HepG2 (cell line): ENCODE results near the gene VPS25. TPM values are rescaled to one million over a fixed set of nuclear protein-coding genes. Genes with fewer than 3 reads are reported as not detected.
A peak's percentile ranks its signal among the peaks of the same experiment; 100 is the strongest.

Experiments
- FIP1L1 ChIP-seq: fragments of 200-400 bp; formaldehyde crosslinking; IDR thresholded peaks from 2 replicates; pipeline ENCODE4 v1.6.1; 2018; ENCODE audit warnings: low read depth, mild to moderate bottlenecking, low read length, moderate library complexity, borderline replicate concordance; ENCODE audit not compliant: insufficient read depth
- HOXA7 ChIP-seq: sonication (generic); formaldehyde crosslinking; IDR thresholded peaks from 2 replicates; pipeline ENCODE4 v1.8.1; 2022; ENCODE audit warnings: mild to moderate bottlenecking, missing genetic modification reagents, moderate library complexity
- ISX ChIP-seq: sonication (generic); formaldehyde crosslinking; conservative IDR thresholded peaks from 2 replicates; pipeline ENCODE4 v1.5.0; 2020; ENCODE audit warnings: missing genetic modification reagents
- PRDM15 ChIP-seq: sonication (generic); formaldehyde crosslinking; IDR thresholded peaks from 2 replicates; pipeline ENCODE4 v1.4.0; 2020; ENCODE audit warnings: missing genetic modification reagents
- RFXANK ChIP-seq: IDR thresholded peaks from 2 replicates; pipeline ENCODE4 v1.6.1; 2016
- SETDB1 ChIP-seq: sonication (generic); formaldehyde crosslinking; IDR thresholded peaks from 2 replicates; pipeline ENCODE4 v1.5.1; 2020; ENCODE audit warnings: missing genetic modification reagents, mild to moderate bottlenecking, borderline replicate concordance
- SMARCC2 ChIP-seq: fragments of 450-650 bp; IDR thresholded peaks from 2 replicates; pipeline ENCODE4 v1.6.1; 2017; ENCODE audit warnings: antibody characterized with exemption, mild to moderate bottlenecking
- TBX2 ChIP-seq: sonication (generic); formaldehyde crosslinking; IDR thresholded peaks from 2 replicates; pipeline ENCODE4 v1.5.0; 2020; ENCODE audit warnings: missing genetic modification reagents, mild to moderate bottlenecking, borderline replicate concordance
- ZC3H4 ChIP-seq: sonication (generic); formaldehyde crosslinking; IDR thresholded peaks from 2 replicates; pipeline ENCODE4 v1.4.0; 2020; ENCODE audit warnings: missing genetic modification reagents, borderline replicate concordance
- ZNF333 ChIP-seq: sonication (generic); formaldehyde crosslinking; IDR thresholded peaks from 2 replicates; pipeline ENCODE4 v1.4.0; 2020; ENCODE audit warnings: mild to moderate bottlenecking, missing genetic modification reagents, borderline replicate concordance
- ZNF33A ChIP-seq: sonication (generic); formaldehyde crosslinking; IDR thresholded peaks from 2 replicates; pipeline ENCODE4 v1.5.1; 2020; ENCODE audit warnings: missing genetic modification reagents, mild to moderate bottlenecking, moderate library complexity, borderline replicate concordance
- ZNF350 ChIP-seq: sonication (generic); formaldehyde crosslinking; IDR thresholded peaks from 2 replicates; pipeline ENCODE4 v1.4.0; 2020; ENCODE audit warnings: mild to moderate bottlenecking, low read depth, missing genetic modification reagents, borderline replicate concordance
- ZNF781 ChIP-seq: sonication (generic); formaldehyde crosslinking; IDR thresholded peaks from 2 replicates; pipeline ENCODE4 v1.5.1; 2020; ENCODE audit warnings: borderline replicate concordance, mild to moderate bottlenecking, missing genetic modification reagents; ENCODE audit errors: not compliant biosample characterization
- ZNF883 ChIP-seq: sonication (generic); formaldehyde crosslinking; IDR thresholded peaks from 2 replicates; pipeline ENCODE4 v1.5.1; 2020; ENCODE audit warnings: mild to moderate bottlenecking, missing genetic modification reagents; ENCODE audit errors: not compliant biosample characterization
- polyA plus RNA-seq, 8 experiments: library from polyadenylated mRNA; depleted of rRNA in 3 of 8; stranded (reverse) in 7 of 8; unstranded in 1 of 8; fragments of >200 nt; fragmentation: Illumina TruSeq in 4 of 8; extraction: Trizol in 4 of 8; gene quantifications; 2 replicates each; pipeline versions ENCODE4 v1.2.1 to v1.2.3, GENCODE V29; 2011 to 2016; ENCODE audit warnings: low read depth in 4 of 8, missing spikeins in 1 of 8, mixed read lengths in 1 of 8; ENCODE audit not compliant: insufficient read depth in 1 of 8
- total RNA-seq, 5 experiments: library from RNA; depleted of rRNA; stranded (reverse); fragments of >200 nt; fragmentation: Illumina TruSeq; extraction: Trizol; gene quantifications; 2 replicates each; pipeline ENCODE4 v1.2.3, GENCODE V29; 2016; ENCODE audit warnings: low read depth in 1 of 5
- TF ChIP-seq, protein P1 (sequence below): sonication (generic); formaldehyde crosslinking; IDR thresholded peaks from 2 replicates; pipeline ENCODE4 v1.8.1; 2023; ENCODE audit warnings: mild to moderate bottlenecking, moderate library complexity, missing genetic modification reagents
- TF ChIP-seq, protein P2 (sequence below): IDR thresholded peaks from 2 replicates; pipeline ENCODE4 v1.6.1; 2018; ENCODE audit warnings: missing genetic modification reagents, mild to moderate bottlenecking, missing compliant biosample characterization

Gene VPS25
- total and polyA plus RNA-seq, 2 of the 13 experiments (the other 11 are each of a cell fraction or from before 2014, with no cell fraction given), result 161 to 249 TPM

DNA sequence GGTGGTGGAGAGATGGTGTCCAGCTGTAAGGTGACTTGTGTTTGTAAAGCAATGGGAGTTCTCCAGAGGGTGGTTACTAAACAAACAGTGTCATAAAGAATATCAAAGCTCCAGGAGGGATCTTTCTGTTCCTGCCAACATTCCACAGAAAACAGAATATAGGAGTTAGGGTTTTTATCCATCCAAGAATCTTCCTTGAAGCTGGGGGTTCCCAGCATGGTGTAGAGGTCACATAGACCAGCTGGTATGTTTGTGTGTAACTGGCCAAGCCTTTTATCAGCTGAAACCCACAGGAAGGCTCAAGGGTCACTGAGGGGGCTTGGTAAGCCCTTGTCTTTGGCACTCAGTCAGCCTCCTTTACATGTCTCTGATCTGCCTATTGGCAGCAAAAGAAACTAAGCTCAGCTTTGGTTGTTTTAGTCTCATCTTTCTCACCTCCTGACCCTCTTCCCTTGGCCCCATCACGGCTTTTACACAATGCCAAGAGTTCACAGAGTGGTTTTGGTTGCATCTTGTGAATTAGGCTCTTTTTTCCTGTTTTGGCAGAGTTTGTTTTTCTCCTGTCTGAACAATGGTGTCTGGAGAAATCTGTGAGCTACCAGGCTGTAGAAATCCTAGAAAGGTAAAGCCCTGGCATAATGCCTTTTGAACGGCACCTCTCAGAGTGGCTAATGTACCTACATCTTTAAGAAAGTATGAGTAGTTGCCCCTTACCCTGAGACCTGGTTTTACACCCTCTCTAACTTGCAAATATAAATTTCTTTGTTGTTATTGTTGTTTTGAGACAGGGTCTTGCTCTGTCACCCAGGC is 30.0 kb downstream of the VPS25 start (continued):
- TF ChIP-seq PRDM15 (CRISPR knock-in tag) (no peak), SETDB1 (CRISPR knock-in tag) (no peak), RFXANK (CRISPR knock-in tag) (no peak; the same call in 1 of the 2 replicates), ZNF350 (0 out of 2 replicates have a peak, but pooled peaks have one; percentile 20), HOXA7 (CRISPR knock-in tag) (no peak), SMARCC2 (no peak), TBX2 (peak; percentile 72; the same call in 1 of the 2 replicates), ZNF333 (no peak), ZNF883 (CRISPR knock-in tag) (no peak), ZC3H4 (CRISPR knock-in tag) (no peak), ZNF781 (CRISPR knock-in tag) (no peak), ZNF33A (CRISPR knock-in tag) (no peak), FIP1L1 (no peak), ISX (CRISPR knock-in tag) (no peak)
- TF ChIP-seq, protein P1, sequence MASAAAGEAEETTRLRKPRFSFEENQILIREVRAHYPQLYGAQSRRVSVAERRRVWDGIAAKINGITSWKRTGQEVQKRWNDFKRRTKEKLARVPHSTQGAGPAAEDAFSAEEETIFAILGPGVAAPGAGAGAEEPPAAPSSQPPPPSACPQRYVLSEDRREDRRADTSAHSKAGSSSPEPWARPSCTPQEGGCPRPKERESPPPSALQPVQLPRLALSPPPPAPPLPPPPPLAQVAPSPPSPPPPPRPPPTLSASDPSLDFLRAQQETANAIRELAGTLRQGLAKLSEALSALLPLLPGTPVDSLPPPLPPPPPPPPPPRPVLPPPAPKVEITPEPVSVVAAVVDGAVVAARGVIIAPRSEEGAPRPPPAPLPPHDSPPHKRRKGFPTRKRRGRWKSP, result no peak
- TF ChIP-seq, protein P2, sequence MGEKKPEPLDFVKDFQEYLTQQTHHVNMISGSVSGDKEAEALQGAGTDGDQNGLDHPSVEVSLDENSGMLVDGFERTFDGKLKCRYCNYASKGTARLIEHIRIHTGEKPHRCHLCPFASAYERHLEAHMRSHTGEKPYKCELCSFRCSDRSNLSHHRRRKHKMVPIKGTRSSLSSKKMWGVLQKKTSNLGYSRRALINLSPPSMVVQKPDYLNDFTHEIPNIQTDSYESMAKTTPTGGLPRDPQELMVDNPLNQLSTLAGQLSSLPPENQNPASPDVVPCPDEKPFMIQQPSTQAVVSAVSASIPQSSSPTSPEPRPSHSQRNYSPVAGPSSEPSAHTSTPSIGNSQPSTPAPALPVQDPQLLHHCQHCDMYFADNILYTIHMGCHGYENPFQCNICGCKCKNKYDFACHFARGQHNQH (CRISPR knock-in tag), result peak; percentile 75
